SH-SY5Y (cell line): ENCODE measurements around the gene HYAL2.

Source experiments
- GATA2 ChIP-seq: IDR thresholded peaks from 2 replicates; pipeline ENCODE4 v1.6.1; 2011; ENCODE audit warnings: mild to moderate bottlenecking, low read depth, low read length
- GATA3 ChIP-seq: IDR thresholded peaks from 2 replicates; pipeline ENCODE4 v1.6.1; 2011; ENCODE audit warnings: low read depth, mild to moderate bottlenecking, low read length, moderate library complexity

DNA sequence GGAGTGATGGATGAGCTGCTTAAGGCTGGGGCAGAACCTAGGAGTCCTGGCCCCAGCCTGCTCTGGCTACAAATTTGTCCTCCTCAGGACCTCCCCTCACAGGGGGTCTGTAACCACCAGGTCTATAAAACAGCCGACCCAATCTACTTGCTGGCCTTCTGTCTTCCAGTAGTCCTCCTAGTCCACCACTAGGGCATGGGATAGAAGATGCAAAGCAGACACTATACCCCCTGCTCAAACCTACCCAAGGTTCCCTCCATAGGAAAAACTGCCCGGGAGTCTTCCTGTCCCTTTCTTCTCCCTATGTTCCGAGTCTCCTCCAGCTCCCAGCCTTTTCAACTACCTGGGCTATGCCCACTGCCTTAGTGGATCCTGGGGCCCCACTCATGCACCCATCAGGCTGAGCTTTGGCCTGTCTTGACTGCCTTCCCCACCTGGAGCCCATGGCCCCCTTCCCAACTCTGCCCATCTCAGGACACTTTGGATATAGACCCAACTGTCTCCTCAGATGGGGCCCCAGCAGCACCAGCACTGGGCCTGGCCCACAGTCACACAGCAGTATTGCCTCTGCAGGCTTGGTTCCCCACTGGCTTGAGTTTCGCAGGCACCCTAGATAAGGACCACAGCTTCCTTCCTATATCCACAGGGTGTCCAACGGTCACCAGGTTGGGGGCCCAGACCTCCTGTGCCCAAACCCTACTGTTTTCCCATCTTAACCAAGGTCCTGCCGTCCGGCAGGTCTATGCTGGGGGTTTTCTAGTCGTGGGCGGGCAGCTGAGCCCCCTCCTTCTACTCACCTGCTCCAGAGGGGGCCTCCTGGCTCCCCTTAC lies 24.4 kb downstream of the HYAL2 start:
- TF ChIP-seq GATA3 (no peak), GATA2 (no peak)
